ENCODE measurements around the gene SLC15A3.

SLC15A3 gene

GRCh38 chr11:60957188-60957587 is 5.2 kb upstream of the SLC15A3 start:
- no peak overlapping the region for H3K27ac ChIP-seq (ENCODE audit: low read depth, low read length)
- H3K9me2 ChIP-seq (replicated peaks; ENCODE audit: insufficient read depth, low read length): no peaks in the 10 kb centered on the region
- no peak overlapping the region for H3K4me3 ChIP-seq (ENCODE audit: insufficient read depth, low read length, poor library complexity, severe bottlenecking)
- no peak overlapping the region for H3K9ac ChIP-seq (ENCODE audit: low read length)
- H3K4me2 ChIP-seq (ENCODE audit: low read depth, low read length, poor library complexity, severe bottlenecking): no peak overlapping the region
- H3K27me3 ChIP-seq (ENCODE audit: low read length): no peaks in the 10 kb centered on the region
- no peaks in the 10 kb centered on the region for H3K9me3 ChIP-seq (ENCODE audit: insufficient read depth, low read length)
- no peaks in the 10 kb centered on the region for H3K79me2 ChIP-seq (ENCODE audit: insufficient read depth, low read length)
- TF ChIP-seq EZH2phosphoT487 (conservative IDR thresholded peaks at IDR 0.05; ENCODE audit: low read length): no peak
- no peak for TF ChIP-seq CTCF (IDR thresholded peaks at IDR 0.05; ENCODE audit: insufficient read depth, low read length, poor library complexity, severe bottlenecking)
- no peaks in the 10 kb centered on the region for H4K20me1 ChIP-seq (ENCODE audit: low read depth, low read length)
- no peaks in the 10 kb centered on the region for H3F3A ChIP-seq (ENCODE audit: insufficient read depth)
- H2AFZ ChIP-seq (ENCODE audit: low read depth, low read length, severe bottlenecking): no peak overlapping the region
- no peaks in the 10 kb centered on the region for H3K36me3 ChIP-seq (ENCODE audit: low read length)

DNA sequence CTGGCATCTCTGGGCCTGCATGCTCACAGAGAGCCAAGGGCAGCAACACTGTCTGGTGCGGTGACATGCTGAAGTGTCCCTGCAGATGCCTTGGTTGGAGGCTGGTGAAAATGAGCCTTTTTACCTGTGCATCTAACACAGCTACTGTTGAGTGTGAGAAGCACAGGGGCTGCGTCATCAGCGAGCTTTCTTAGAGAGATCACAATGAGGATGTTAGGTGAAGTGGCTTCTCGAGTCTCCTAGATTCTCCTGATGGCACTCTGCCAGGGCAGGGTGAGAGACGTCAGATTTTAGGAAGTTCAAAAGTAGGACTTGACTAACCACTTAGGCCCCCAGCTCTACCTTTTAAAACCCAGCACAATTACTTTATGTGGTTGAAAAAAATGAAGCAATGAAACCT is 3.6 kb upstream of the SLC15A3 start:
- Histone ChIP-seq H3K9me3 (ENCODE audit: insufficient read depth, low read length) (no peaks in the 10 kb centered on the region), H3K4me2 (ENCODE audit: low read depth, low read length, poor library complexity, severe bottlenecking) (no peak overlapping the region), H4K20me1 (ENCODE audit: low read depth, low read length) (no peaks in the 10 kb centered on the region), H3K79me2 (ENCODE audit: insufficient read depth, low read length) (no peaks in the 10 kb centered on the region), H3K27ac (ENCODE audit: low read depth, low read length) (no peak overlapping the region), H3K9me2 (replicated peaks; ENCODE audit: insufficient read depth, low read length) (no peaks in the 10 kb centered on the region), H3K9ac (ENCODE audit: low read length) (no peak overlapping the region), H2AFZ (ENCODE audit: low read depth, low read length, severe bottlenecking) (no peak overlapping the region), H3K27me3 (ENCODE audit: low read length) (no peaks in the 10 kb centered on the region), H3K36me3 (ENCODE audit: low read length) (no peaks in the 10 kb centered on the region), H3K4me3 (ENCODE audit: insufficient read depth, low read length, poor library complexity, severe bottlenecking) (no peak overlapping the region), H3F3A (ENCODE audit: insufficient read depth) (no peaks in the 10 kb centered on the region)
- no peak for TF ChIP-seq EZH2phosphoT487 (conservative IDR thresholded peaks at IDR 0.05; ENCODE audit: low read length)
- no peak for TF ChIP-seq CTCF (IDR thresholded peaks at IDR 0.05; ENCODE audit: insufficient read depth, low read length, poor library complexity, severe bottlenecking)

DNA sequence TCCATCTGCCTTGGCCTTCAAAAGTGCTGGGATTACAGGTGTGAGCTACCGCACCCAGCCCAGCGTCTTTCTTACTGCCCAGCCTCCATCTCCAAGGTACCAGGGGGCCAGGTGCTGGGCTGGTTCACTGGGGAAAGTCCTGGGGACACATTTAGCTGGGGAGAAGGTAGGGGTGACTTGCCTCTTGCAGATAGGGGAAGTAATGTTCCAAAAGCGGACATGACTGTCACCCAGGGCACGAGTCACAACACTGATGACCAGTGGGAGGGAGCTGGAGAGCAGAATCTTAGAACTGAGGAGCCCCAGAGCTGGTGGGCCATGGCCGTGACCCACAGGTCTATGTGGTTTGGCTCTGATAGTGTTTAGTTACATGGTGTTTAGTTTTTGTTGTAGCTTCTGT is 2.4 kb upstream of the SLC15A3 start:
- TF ChIP-seq EZH2phosphoT487 (conservative IDR thresholded peaks at IDR 0.05; ENCODE audit: low read length) (no peak), CTCF (IDR thresholded peaks at IDR 0.05; ENCODE audit: insufficient read depth, low read length, poor library complexity, severe bottlenecking) (no peak)
- no peaks in the 10 kb centered on the region for H4K20me1 ChIP-seq (ENCODE audit: low read depth, low read length)
- no peaks in the 10 kb centered on the region for H3K9me2 ChIP-seq (replicated peaks; ENCODE audit: insufficient read depth, low read length)
- H3K4me2 ChIP-seq (ENCODE audit: low read depth, low read length, poor library complexity, severe bottlenecking): no peak overlapping the region
- H3F3A ChIP-seq (ENCODE audit: insufficient read depth): no peaks in the 10 kb centered on the region; the same call in 1 of the 2 replicates
- H3K4me3 ChIP-seq (ENCODE audit: insufficient read depth, low read length, poor library complexity, severe bottlenecking): no peak overlapping the region
- H3K27me3 ChIP-seq (ENCODE audit: low read length): no peaks in the 10 kb centered on the region
- H3K36me3 ChIP-seq (ENCODE audit: low read length): no peaks in the 10 kb centered on the region
- H3K9ac ChIP-seq (ENCODE audit: low read length): no peak overlapping the region
- no peak overlapping the region for H2AFZ ChIP-seq (ENCODE audit: low read depth, low read length, severe bottlenecking)
- no peak overlapping the region for H3K27ac ChIP-seq (ENCODE audit: low read depth, low read length)
- H3K9me3 ChIP-seq (ENCODE audit: insufficient read depth, low read length): no peaks in the 10 kb centered on the region
- H3K79me2 ChIP-seq (ENCODE audit: insufficient read depth, low read length): no peaks in the 10 kb centered on the region
